ENCODE results near the gene RFPL3. TPM values are rescaled to one million over a fixed set of nuclear protein-coding genes. Genes with fewer than 3 reads are reported as not detected.
"Not testable (repeated sequence)": the region's sequence is repeated elsewhere in the genome, so short reads cannot be mapped to it uniquely, and the experiment has no call there.

RFPL3 gene
- not detected in 2 replicates for total RNA-seq (2014; rRNA removed; shearing (Covaris generic))

- not testable (repeated sequence) for DNase-seq (ENCODE audit: low spot score)
Observed at GRCh38 chr22:32357567-32357966, at the start of gene RFPL3. TSS of gene RFPL3 (plus strand) at chr22:32357867. CDS start at chr22:32358072, 205 bp downstream.

GRCh38 chr22:32308191-32308590 is 49.5 kb upstream of the RFPL3 start:
- no peak for DNase-seq (ENCODE audit: low spot score)

GRCh38 chr22:32308934-32309333 is 48.7 kb upstream of the RFPL3 start:
- DNase-seq (ENCODE audit: low spot score) = no peak

GRCh38 chr22:32309585-32310251 is 47.9 kb upstream of the RFPL3 start:
- no peak for DNase-seq (ENCODE audit: low spot score)

GRCh38 chr22:32310777-32311176 is 46.9 kb upstream of the RFPL3 start:
- no peak for DNase-seq (ENCODE audit: low spot score)

GRCh38 chr22:32311551-32312071 is 46.1 kb upstream of the RFPL3 start:
- no peak for DNase-seq (ENCODE audit: low spot score)

GRCh38 chr22:32312748-32313147 is 44.9 kb upstream of the RFPL3 start:
- DNase-seq (ENCODE audit: low spot score) = no peak

GRCh38 chr22:32313532-32313931 is 44.1 kb upstream of the RFPL3 start:
- no peak for DNase-seq (ENCODE audit: low spot score)

GRCh38 chr22:32317524-32317923 is 40.1 kb upstream of the RFPL3 start:
- no peak for DNase-seq (ENCODE audit: low spot score)

- no peak for DNase-seq (ENCODE audit: low spot score)
Observed at GRCh38 chr22:32318361-32318760, 39.3 kb upstream of the RFPL3 start.

GRCh38 chr22:32319861-32320406 is 37.7 kb upstream of the RFPL3 start:
- DNase-seq (ENCODE audit: low spot score) = no peak

GRCh38 chr22:32322986-32323385 is 34.7 kb upstream of the RFPL3 start:
- no peak for DNase-seq (ENCODE audit: low spot score)

GRCh38 chr22:32323513-32324164 is 34.0 kb upstream of the RFPL3 start:
- DNase-seq (ENCODE audit: low spot score) = no peak

- DNase-seq (ENCODE audit: low spot score) = no peak
Observed at GRCh38 chr22:32324505-32325415, 32.9 kb upstream of the RFPL3 start.

- no peak for DNase-seq (ENCODE audit: low spot score)
Observed at GRCh38 chr22:32325416-32325801, 32.3 kb upstream of the RFPL3 start.

GRCh38 chr22:32325811-32326237 is 31.8 kb upstream of the RFPL3 start:
- DNase-seq (ENCODE audit: low spot score) = no peak

GRCh38 chr22:32326647-32327046 is 31.0 kb upstream of the RFPL3 start:
- DNase-seq (ENCODE audit: low spot score) = no peak

- DNase-seq (ENCODE audit: low spot score) = no peak
Observed at GRCh38 chr22:32327066-32327465, 30.6 kb upstream of the RFPL3 start.

GRCh38 chr22:32327596-32328171 is 30.0 kb upstream of the RFPL3 start:
- no peak for DNase-seq (ENCODE audit: low spot score)

GRCh38 chr22:32328306-32329201 is 29.1 kb upstream of the RFPL3 start:
- no peak for DNase-seq (ENCODE audit: low spot score)
